GM19438 (cell line): Measurements from ENCODE around the gene LMBR1.
"Not testable (repeated sequence)": the region's sequence is repeated elsewhere in the genome, so short reads cannot be mapped to it uniquely, and the experiment has no call there.

Source experiments
- ATAC-seq: cut with Tn5 transposase; IDR thresholded peaks from one replicate; pipeline ENCODE4 v1.9.1; 2021; ENCODE audit warnings: low read depth; ENCODE audit not compliant: unreplicated experiment

The LMBR1 gene, protein sequence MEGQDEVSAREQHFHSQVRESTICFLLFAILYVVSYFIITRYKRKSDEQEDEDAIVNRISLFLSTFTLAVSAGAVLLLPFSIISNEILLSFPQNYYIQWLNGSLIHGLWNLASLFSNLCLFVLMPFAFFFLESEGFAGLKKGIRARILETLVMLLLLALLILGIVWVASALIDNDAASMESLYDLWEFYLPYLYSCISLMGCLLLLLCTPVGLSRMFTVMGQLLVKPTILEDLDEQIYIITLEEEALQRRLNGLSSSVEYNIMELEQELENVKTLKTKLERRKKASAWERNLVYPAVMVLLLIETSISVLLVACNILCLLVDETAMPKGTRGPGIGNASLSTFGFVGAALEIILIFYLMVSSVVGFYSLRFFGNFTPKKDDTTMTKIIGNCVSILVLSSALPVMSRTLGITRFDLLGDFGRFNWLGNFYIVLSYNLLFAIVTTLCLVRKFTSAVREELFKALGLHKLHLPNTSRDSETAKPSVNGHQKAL

DNA sequence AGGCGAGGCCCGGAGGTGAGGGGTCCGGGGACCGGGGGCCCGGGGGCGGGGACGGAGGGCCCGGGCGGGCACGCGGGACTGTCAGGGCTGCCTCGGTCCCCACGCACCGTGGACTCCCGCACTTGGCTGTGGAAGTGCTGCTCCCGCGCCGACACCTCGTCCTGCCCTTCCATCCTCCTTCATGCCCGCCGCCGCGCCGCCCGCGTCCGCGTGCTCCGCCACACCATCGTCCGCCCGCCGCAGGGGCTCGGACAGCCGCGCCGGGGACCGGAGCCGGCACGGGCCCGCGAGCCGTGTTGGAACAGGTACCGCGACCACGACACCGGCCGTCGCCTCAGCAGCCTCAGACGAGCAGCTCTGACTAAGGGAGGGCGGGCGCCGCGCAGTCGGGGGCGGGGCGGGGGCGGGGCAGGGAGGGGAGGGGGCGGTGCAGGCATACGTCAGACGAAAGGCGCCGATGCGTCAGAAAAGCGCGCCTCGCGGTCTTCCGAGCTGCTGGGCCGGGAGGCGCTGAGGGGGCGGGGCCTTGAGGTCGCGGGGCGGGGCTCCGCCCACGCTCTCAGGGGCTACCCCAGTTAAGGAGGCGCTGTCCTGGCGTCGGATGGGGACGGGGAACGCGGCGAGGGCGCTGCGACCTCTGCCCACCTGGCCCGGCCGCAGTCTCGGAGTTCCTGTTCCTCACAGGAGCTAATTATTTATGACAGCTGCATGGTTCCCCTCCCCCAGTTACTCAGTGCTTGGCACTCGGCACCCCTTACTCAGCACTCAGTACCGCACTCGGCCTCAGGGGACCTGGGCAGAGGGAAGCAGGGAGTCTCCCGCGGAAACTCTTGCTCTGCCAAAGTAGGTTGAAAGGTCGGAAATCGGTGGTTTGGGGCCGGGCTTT is at the start of gene LMBR1:
Gene LMBR1, minus strand, starts transcription at position 363 of the 886 bp plus-strand sequence. Its CDS starts 190 bp downstream, at position 173.
- peak; percentile 78 for ATAC-seq

GRCh38 chr7:156942708-156943090 is 49.7 kb upstream of the LMBR1 start:
- ATAC-seq, result no peak

DNA sequence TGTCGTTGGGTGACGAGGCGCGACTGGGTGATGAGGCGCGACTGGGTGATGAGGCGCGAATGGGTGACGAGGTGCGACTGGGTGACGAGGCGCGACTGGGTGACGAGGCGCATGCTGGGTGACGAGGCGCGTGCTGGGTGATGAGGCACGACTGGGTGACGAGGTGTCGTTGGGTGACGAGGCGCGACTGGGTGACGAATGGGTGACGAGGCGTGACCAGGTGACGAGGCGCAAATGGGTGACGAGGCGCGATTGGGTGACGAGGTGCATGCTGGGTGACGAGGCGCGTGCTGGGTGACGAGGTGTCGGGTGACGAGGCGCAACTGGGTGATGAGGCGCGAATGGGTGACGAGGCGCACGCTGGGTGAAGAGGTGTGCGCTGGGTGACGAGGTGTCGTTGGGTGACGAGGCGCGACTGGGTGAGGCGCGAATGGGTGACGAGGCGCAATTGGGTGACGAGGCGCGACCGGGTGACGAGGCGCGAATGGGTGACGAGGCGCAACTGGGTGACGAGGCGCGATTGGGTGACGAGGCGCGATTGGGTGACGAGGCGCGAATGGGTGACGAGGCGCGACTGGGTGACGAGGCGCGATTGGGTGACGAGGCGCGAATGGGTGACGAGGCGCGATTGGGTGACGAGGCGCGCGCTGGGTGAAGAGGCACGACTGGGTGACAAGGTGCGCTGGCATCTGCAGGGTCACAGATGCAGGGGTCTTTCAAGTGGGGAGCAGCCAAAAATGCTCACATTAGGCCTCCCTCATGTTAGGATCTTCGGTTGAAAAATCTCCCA is 48.6 kb upstream of the LMBR1 start:
- no peak for ATAC-seq

DNA sequence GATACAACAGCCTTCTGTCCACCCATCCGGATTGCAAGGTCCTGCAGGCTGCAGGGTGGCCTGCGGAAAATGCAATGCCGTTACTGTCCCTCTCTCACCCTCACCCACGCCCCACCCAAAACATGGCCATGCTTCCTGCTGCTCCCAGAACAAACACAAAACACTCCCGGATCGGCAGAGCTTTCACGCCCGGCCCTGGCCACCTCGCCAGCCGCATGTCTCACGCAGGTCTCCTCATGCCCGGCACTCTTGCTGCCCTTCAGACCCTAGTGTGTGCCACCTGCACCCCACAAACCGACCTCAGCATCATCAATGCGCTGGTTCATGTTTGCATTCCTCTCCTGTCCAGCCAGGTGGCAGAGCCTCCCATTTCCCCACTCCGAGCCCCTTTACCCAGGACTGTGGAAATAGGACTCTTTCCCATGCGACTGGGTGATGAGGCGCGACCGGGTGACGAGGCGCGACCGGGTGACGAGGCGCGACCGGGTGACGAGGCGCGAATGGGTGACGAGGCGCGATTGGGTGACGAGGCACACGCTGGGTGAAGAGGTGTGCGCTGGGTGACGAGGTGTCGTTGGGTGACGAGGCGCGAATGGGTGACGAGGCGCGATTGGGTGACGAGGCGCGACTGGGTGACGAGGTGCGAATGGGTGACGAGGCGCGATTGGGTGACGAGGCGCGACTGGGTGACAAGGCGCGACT is 47.6 kb upstream of the LMBR1 start:
- ATAC-seq, result no peak

GRCh38 chr7:156936766-156937165 is 43.8 kb upstream of the LMBR1 start:
- ATAC-seq, result not testable (repeated sequence)

GRCh38 chr7:156935250-156935649 is 42.3 kb upstream of the LMBR1 start:
- no peak for ATAC-seq

GRCh38 chr7:156932006-156932405 is 39.0 kb upstream of the LMBR1 start:
- ATAC-seq, result no peak

DNA sequence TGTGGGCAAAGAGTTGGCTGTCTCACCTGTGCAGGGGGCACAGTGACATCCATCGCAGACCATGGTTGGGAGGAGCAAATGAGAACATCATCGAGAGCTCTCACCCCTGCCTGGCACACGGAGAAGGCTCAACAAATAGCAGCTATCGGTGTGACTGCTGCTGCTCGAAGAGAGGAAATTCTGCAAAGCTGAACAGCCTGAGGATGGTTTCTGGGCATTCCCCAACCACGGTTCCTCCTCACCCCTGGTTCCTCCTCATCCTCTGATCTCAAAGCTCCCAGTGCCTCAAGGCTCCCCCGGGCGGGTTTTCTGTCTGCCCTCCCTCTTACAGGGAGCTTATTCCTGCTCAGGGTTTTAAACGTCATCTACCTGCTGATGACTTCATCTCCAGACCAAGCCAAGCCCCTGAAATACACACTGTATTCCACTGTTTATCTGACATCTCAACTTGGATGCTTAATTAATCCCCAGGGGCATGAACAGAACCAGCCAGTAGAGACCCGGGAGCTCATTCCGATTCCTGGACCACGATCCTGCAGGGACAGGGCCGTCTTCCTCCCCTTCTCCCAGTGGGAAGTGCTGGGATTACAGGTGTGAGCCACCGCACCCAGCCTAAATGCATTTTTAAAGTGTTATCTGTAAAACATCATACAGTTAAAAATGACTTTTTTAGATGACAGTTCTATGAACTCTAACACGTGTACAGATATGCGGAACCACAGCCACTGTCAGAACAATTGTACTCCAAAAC is 37.0 kb upstream of the LMBR1 start:
- no peak for ATAC-seq

DNA sequence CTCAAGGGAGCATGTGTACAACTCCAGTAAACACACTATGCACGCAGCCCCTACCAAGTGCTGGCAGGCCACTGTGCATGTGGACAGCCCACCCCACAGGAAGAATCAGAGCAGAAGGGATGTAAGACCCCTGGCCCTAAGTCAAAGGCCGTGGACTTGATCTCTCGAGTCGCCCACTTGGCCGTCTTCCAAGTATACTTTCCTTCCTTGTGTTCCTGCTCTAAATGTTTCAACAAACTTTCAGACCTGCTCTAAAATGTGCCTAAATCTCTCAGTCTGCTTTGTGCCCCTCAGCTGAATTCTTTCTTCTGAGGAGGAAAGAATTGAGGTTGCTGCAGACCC is 35.4 kb upstream of the LMBR1 start:
- no peak for ATAC-seq

DNA sequence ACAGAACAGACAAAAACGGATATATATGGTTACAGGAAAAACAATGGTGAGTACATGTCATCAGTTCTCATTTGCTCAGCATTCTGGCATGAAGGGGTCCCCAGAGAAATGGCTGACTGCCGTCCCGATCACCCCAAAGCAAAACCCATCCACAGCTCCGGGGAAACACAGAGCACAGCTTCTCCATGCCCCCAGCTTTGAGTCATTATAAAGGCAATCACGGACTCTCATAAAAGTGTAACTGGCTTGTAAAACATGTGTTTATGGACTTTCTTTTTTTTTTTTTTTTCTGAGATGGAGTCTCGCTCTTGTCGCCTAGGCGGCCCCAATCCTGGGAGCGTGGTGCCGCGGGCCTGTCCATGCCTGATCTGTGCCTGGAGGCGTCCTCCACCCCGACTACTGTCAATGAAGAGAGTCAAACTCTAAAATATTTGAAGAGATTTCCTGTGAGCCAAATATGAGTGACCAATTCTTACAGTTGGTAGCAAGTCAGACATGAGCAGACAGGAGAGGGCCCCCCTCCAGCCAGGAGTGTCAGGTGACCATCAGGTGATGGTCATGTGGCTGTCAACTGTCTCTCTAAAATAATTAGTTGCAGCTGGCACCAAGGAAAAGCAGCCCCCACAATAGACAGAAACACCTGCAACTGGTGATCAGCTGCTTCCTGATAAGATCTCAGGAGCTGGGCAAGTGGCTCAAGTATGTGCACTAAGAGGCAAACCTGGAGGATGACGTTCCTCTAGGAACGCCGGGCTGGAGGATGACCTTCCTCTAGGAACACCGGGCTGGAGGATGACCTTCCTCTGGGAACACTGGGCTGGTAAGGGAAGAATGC is 34.8 kb upstream of the LMBR1 start:
- no peak for ATAC-seq

- not testable (repeated sequence) for ATAC-seq
Measured at GRCh38 chr7:156925821-156926220, 32.8 kb upstream of the LMBR1 start.

DNA sequence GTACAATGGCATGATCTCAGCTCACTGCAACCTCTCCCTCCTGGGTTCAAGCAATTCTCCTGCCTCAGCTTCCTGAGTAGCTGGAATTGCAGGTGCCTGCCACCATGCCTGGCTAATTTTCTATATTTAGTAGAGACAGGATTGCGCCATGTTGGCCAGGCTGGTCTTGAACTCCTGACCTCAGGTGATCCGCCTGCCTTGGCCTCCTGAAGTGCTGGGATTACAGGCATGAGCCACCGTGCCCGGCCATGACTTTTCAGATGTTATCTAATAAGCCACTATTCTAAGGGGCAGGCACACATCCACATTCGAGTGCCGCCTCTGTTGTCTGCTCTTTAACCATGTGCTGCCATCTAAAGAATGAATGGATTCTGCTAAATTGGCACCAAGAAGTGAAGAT is 29.3 kb upstream of the LMBR1 start:
- ATAC-seq, result not testable (repeated sequence)

DNA sequence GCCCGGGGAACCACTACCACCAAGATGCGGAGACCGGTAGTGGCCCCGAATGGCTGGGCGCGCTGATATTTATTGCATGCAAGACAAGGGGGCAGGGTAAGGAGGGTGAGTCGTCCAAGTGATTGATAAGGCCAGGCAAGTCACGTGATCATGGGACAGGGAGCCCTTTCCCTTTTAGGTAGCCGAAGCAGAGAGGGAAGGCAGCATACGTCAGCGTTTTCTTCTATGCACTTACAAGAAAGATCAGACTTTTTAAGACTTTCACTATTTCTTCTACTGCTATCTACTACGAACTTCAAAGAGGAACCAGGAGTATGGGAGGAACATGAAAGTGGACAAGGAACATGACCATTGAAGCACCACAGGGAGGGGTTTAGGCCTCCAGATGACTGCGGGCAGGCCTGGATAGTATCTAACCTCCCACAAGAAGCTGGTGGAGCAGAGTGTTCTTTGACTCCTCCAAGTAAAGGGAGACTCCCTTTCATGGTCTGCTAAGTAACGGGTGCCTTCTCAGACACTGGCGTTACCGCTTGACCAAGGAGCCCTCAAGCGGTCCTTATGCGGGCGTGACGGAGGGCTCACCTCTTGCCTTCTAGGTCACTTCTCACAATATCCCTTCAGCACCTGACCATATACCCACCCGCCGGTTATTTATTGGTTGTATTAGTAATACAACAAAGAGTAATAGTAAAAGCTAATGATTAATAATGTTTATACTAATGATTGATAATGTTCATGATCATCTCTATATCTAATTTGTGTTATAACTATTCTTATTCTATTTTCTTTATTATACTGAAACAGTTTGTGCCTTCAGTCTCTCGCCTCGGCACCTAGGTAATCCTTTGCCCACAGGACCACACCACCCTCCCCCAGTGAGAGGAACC is 27.7 kb upstream of the LMBR1 start:
- not testable (repeated sequence) for ATAC-seq

DNA sequence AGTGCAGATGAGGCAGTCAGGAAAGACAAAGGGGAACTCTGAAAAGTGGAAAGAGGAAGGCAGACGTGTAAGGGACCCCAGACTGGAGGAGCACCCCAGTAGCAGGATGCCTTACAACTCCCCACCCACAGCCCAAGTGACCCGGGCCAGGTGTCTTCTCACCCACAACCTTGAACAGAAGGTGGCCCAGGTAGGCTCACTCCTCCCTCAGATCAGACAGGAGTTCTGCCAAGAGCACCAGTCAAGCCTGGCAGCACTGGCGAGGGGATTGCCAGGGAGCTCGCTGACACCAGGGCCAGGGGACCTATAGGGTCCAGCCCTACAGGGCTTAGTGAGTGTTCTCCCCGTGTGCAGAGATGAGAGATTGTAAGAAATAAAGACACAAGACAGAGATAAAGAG is 27.1 kb upstream of the LMBR1 start:
- ATAC-seq, result no peak

GRCh38 chr7:156919132-156919713 is 26.2 kb upstream of the LMBR1 start:
- no peak for ATAC-seq

DNA sequence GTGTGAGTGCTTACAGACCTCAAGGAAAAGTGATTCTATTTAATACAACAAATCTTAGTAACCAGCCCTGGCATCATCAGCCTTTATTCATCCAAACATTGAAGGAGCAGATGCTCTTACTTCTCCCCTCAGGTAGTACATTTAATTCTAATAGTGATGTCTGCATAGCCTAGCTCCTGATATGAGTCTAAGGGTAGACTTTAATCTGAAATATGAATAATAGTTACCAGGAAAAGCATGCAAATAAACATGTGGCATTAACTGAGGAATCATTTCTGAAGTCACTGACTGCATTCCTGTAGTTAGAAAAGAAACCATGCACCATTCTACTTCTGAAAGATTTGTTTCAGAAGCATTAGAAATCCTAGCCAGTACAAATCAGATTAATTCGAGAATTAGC is 25.7 kb upstream of the LMBR1 start:
- no peak for ATAC-seq

GRCh38 chr7:156909574-156910252 is 16.7 kb upstream of the LMBR1 start:
- not testable (repeated sequence) for ATAC-seq
